Skeletal muscle satellite cell (primary cell): Measurements from ENCODE around the gene INO80.

Source experiments
- H3K27me3 ChIP-seq: 2 replicates; pipeline ENCODE4 v1.7.0; 2013; ENCODE audit warnings: low read length; ENCODE audit not compliant: control insufficient read depth, insufficient read depth
- H3K36me3 ChIP-seq: 2 replicates; pipeline ENCODE4 v1.7.0; 2013; ENCODE audit warnings: mild to moderate bottlenecking, control low read depth, low read length; ENCODE audit not compliant: insufficient read depth
- H3K4me1 ChIP-seq: 2 replicates; pipeline ENCODE4 v1.7.0; 2013; ENCODE audit warnings: low read length; ENCODE audit not compliant: control insufficient read depth, insufficient read depth
- H3K4me2 ChIP-seq: 2 replicates; pipeline ENCODE4 v1.7.0; 2013; ENCODE audit warnings: mild to moderate bottlenecking, low read length
- H3K4me3 ChIP-seq: 2 replicates; pipeline ENCODE4 v1.7.0; 2013; ENCODE audit warnings: low read length
- H3K9ac ChIP-seq: 2 replicates; pipeline ENCODE4 v1.7.0; 2013; ENCODE audit warnings: mild to moderate bottlenecking, low read depth, low read length, moderate library complexity
- H3K9me3 ChIP-seq: replicated peaks from 2 replicates; pipeline ENCODE4 v1.7.0; 2013; ENCODE audit warnings: mild to moderate bottlenecking, control low read depth, low read length

The INO80 gene

GRCh38 chr15:40941068-40941527, 175.0 kb downstream of the INO80 start:
- peak overlapping the region; percentile 84 for H3K4me2 ChIP-seq
- H3K4me3 ChIP-seq, result peak overlapping the region; percentile 69
- H3K9me3 ChIP-seq, result no peaks in the 10 kb centered on the region
- H3K36me3 ChIP-seq, result no peaks in the 10 kb centered on the region
- peak overlapping the region; percentile 80 for H3K9ac ChIP-seq
- H3K4me1 ChIP-seq, result peaks cover 36% of the 10 kb centered on the region
- H3K27me3 ChIP-seq, result no peaks in the 10 kb centered on the region

GRCh38 chr15:40940296-40940801, 175.7 kb downstream of the INO80 start:
- peak overlapping the region; percentile 14 for H3K4me2 ChIP-seq
- no peaks in the 10 kb centered on the region for H3K36me3 ChIP-seq
- no peak overlapping the region for H3K4me3 ChIP-seq
- H3K9me3 ChIP-seq, result no peaks in the 10 kb centered on the region
- peaks cover 36% of the 10 kb centered on the region for H3K4me1 ChIP-seq
- H3K27me3 ChIP-seq, result no peaks in the 10 kb centered on the region
- no peak overlapping the region for H3K9ac ChIP-seq

DNA sequence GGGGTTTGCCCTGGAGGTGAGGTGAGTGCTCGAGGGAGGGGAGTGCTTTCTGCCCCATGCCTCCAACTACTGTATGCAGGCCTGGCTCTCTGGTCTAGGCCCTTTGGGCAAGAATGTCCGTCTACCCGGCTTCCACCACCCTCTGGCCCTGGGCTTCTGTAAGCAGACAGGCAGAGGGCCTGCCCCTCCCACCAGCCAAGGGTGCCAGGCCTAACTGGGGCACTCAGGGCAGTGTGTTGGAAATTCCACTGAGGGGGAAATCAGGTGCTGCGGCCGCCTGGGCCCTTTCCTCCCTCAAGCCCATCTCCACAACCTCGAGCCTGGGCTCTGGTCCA, 177.6 kb downstream of the INO80 start:
- Histone ChIP-seq H3K36me3 (no peaks in the 10 kb centered on the region), H3K4me1 (peaks cover 36% of the 10 kb centered on the region), H3K27me3 (no peaks in the 10 kb centered on the region), H3K9me3 (no peaks in the 10 kb centered on the region), H3K4me3 (no peak overlapping the region), H3K4me2 (no peak overlapping the region), H3K9ac (no peak overlapping the region)

DNA sequence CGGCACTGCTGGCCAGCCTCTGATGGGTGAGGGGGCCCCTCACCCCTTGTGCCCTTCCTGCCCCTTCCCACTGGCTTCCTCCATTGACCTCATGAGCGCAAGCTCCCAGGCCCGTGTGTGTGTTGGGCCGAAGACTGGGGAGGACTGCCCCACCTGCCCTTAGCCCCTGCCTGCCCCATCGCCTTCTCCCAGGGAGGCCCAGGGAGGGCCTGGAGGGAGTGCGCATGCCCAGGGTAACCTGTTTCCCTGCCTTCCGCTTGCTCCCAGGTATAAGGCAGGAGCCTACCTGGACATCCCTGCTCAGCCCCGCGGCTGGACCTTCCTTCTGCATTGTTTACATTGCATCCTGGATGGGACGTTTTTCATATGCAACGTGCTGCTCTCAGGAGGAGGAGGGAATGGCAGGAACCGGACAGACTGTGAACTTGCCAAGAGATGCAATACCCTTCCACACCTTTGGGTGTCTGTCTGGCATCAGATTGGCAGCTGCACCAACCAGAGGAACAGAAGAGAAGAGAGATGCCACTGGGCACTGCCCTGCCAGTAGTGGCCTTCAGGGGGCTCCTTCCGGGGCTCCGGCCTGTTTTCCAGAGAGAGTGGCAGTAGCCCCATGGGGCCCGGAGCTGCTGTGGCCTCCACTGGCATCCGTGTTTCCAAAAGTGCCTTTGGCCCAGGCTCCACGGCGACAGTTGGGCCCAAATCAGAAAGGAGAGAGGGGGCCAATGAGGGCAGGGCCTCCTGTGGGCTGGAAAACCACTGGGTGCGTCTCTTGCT, 178.1 kb downstream of the INO80 start:
- Histone ChIP-seq H3K36me3 (no peaks in the 10 kb centered on the region), H3K4me1 (peaks cover 36% of the 10 kb centered on the region), H3K9me3 (no peaks in the 10 kb centered on the region), H3K4me3 (no peak overlapping the region), H3K27me3 (no peaks in the 10 kb centered on the region), H3K4me2 (peak overlapping the region; percentile 26), H3K9ac (no peak overlapping the region)

- H3K27me3 ChIP-seq, result peaks cover 4% of the 10 kb centered on the region
- no peaks in the 10 kb centered on the region for H3K9me3 ChIP-seq
- peaks cover 28% of the 10 kb centered on the region for H3K4me1 ChIP-seq
- H3K4me3 ChIP-seq, result no peak overlapping the region
- H3K36me3 ChIP-seq, result no peaks in the 10 kb centered on the region
- H3K4me2 ChIP-seq, result peak overlapping the region; percentile 50
- no peak overlapping the region for H3K9ac ChIP-seq
Observed at GRCh38 chr15:40936709-40937666, 179.1 kb downstream of the INO80 start.

DNA sequence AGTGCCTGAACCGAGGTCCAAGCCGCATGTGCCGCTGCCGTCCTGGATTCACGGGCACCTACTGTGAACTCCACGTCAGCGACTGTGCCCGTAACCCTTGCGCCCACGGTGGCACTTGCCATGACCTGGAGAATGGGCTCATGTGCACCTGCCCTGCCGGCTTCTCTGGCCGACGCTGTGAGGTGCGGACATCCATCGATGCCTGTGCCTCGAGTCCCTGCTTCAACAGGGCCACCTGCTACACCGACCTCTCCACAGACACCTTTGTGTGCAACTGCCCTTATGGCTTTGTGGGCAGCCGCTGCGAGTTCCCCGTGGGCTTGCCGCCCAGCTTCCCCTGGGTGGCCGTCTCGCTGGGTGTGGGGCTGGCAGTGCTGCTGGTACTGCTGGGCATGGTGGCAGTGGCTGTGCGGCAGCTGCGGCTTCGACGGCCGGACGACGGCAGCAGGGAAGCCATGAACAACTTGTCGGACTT, 179.8 kb downstream of the INO80 start:
- no peaks in the 10 kb centered on the region for H3K36me3 ChIP-seq
- H3K9me3 ChIP-seq, result no peaks in the 10 kb centered on the region
- peaks cover 11% of the 10 kb centered on the region for H3K27me3 ChIP-seq
- H3K4me2 ChIP-seq, result no peak overlapping the region
- no peak overlapping the region for H3K4me3 ChIP-seq
- H3K4me1 ChIP-seq, result peaks cover 24% of the 10 kb centered on the region
- no peak overlapping the region for H3K9ac ChIP-seq

DNA sequence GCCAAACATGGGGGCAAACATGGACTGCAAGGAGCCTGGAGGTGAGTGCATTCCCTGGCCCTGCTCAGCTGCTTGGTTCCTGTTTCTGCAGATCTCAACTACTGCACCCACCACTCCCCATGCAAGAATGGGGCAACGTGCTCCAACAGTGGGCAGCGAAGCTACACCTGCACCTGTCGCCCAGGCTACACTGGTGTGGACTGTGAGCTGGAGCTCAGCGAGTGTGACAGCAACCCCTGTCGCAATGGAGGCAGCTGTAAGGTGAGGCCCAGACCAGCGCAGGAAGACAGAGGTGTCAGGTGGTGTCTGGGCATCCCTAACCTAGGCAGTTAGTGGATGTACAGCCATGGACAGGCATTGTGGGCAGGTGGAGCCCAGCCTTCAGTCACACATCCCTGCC, 181.6 kb downstream of the INO80 start:
- Histone ChIP-seq H3K9me3 (no peaks in the 10 kb centered on the region), H3K4me3 (no peak overlapping the region), H3K36me3 (no peaks in the 10 kb centered on the region), H3K27me3 (peaks cover 29% of the 10 kb centered on the region), H3K4me1 (peaks cover 29% of the 10 kb centered on the region), H3K9ac (no peak overlapping the region), H3K4me2 (no peak overlapping the region)

GRCh38 chr15:40933517-40933902, 182.6 kb downstream of the INO80 start:
- peaks cover 39% of the 10 kb centered on the region for H3K27me3 ChIP-seq
- no peak overlapping the region for H3K4me2 ChIP-seq
- no peak overlapping the region for H3K4me3 ChIP-seq

GRCh38 chr15:40932649-40933516, 183.2 kb downstream of the INO80 start:
- H3K4me2 ChIP-seq, result no peak overlapping the region
- H3K9me3 ChIP-seq, result no peaks in the 10 kb centered on the region
- H3K36me3 ChIP-seq, result no peaks in the 10 kb centered on the region
- no peak overlapping the region for H3K9ac ChIP-seq
- peaks cover 42% of the 10 kb centered on the region for H3K27me3 ChIP-seq
- H3K4me3 ChIP-seq, result no peak overlapping the region
- peaks cover 40% of the 10 kb centered on the region for H3K4me1 ChIP-seq

More at GRCh38 chr15:40933517-40933902, 182.6 kb downstream of the INO80 start:
- Histone ChIP-seq H3K36me3 (no peaks in the 10 kb centered on the region), H3K9ac (no peak overlapping the region), H3K9me3 (no peaks in the 10 kb centered on the region), H3K4me1 (peaks cover 38% of the 10 kb centered on the region)

- H3K4me1 ChIP-seq, result peaks cover 32% of the 10 kb centered on the region
- H3K27me3 ChIP-seq, result peaks cover 48% of the 10 kb centered on the region
- H3K9me3 ChIP-seq, result no peaks in the 10 kb centered on the region
- H3K36me3 ChIP-seq, result no peaks in the 10 kb centered on the region
- H3K4me2 ChIP-seq, result no peak overlapping the region
- H3K9ac ChIP-seq, result no peak overlapping the region
- no peak overlapping the region for H3K4me3 ChIP-seq
Observed at GRCh38 chr15:40932156-40932555, 183.9 kb downstream of the INO80 start.
